OCI-LY1 (cell line): ENCODE measurements around the gene CCDC154.

ENCODE experiments used
- CTCF ChIP-seq: fragments of 200-600 bp; sonication (generic), shearing (Covaris generic); IDR thresholded peaks from 2 replicates; pipeline ENCODE4 v1.5.1; 2017; ENCODE audit warnings: mild to moderate bottlenecking, antibody characterized with exemption, low read length, moderate library complexity, mixed read lengths
- EZH2 ChIP-seq: fragments of 200-600 bp; sonication (generic), shearing (Covaris generic); IDR thresholded peaks from 2 replicates; pipeline ENCODE4 v1.8.0; 2017; ENCODE audit warnings: borderline replicate concordance, mixed run types, mild to moderate bottlenecking, antibody characterized with exemption, low read length, moderate library complexity, mixed read lengths

GRCh38 chr16:1464196-1464893 is 20.0 kb upstream of the CCDC154 start:
- TF ChIP-seq CTCF (no peak), EZH2 (no peak)
